Astrocyte of the cerebellum (primary cell): ENCODE measurements around the gene PPFIA1.
A peak's percentile ranks its signal among the peaks of the same experiment; 100 is the strongest.

Experiments
- DNase-seq: peaks from one replicate; pipeline ENCODE4 v3.0.0-alpha.2; 2011; ENCODE audit warnings: low read depth
- H3K4me3 ChIP-seq: 2 replicates; pipeline ENCODE4 v1.5.1; 2011; ENCODE audit warnings: mild to moderate bottlenecking, low read depth, low read length, moderate library complexity
- in situ Hi-C: cut with HindIII; loops from 2 replicates; pipeline ENCODE4 v1.10.0; 2017; ENCODE audit warnings: low sequenced_read_pairs
- TF ChIP-seq, protein P1 (sequence below): IDR thresholded peaks from 2 replicates; pipeline ENCODE4 v1.5.1; 2012; ENCODE audit warnings: low read length, low read depth, moderate library complexity, mild to moderate bottlenecking; ENCODE audit errors: missing control alignments

Gene PPFIA1

DNA sequence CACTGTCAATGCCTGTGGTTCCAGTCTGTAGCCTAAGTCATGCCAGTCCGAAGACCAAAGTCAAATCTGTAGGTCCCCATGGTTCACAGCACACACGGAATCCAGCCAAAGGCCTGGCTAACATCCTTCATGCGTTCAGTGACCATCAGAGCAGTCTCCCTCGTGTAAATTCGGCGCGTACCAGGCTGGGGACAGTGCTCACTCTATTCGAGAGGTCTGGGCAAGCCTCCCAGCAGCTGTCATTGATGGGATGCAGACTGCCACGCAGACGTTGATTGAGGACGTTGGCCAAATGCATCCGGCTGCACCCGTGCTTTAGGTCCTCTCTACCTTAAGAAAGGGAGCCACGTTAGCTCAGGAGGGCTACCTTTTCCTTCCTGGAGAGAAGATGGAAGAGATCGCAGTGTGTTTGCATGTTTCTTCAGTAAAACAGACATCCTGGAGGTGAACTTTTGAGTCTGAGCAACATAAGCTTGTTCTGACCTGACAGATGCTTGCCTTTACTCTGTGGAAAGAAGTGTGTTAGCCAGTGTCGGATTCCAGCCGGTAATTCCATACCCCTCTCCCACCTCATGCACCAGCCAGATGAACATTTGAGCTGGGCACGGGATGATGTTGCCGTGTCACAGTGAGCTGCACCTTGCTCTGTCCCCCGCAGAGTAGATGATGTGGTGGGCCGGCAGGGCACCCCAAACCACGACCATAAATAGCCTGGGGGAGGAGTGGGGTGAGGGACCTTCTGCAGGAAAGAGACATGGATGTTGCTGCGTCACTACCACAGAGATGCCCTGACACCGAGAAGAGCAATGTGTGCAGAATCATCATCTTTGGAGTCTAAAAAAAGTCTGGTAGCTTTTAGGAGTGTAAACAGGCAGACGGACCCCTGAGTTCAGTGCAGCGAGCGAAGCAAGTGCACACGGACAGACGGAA, 140.1 kb downstream of the PPFIA1 start:
- DNase-seq: no peak
- TF ChIP-seq, protein P1, sequence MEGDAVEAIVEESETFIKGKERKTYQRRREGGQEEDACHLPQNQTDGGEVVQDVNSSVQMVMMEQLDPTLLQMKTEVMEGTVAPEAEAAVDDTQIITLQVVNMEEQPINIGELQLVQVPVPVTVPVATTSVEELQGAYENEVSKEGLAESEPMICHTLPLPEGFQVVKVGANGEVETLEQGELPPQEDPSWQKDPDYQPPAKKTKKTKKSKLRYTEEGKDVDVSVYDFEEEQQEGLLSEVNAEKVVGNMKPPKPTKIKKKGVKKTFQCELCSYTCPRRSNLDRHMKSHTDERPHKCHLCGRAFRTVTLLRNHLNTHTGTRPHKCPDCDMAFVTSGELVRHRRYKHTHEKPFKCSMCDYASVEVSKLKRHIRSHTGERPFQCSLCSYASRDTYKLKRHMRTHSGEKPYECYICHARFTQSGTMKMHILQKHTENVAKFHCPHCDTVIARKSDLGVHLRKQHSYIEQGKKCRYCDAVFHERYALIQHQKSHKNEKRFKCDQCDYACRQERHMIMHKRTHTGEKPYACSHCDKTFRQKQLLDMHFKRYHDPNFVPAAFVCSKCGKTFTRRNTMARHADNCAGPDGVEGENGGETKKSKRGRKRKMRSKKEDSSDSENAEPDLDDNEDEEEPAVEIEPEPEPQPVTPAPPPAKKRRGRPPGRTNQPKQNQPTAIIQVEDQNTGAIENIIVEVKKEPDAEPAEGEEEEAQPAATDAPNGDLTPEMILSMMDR: no peak
- in situ Hi-C loops: no loop called here
- no peak overlapping the region for H3K4me3 ChIP-seq

DNA sequence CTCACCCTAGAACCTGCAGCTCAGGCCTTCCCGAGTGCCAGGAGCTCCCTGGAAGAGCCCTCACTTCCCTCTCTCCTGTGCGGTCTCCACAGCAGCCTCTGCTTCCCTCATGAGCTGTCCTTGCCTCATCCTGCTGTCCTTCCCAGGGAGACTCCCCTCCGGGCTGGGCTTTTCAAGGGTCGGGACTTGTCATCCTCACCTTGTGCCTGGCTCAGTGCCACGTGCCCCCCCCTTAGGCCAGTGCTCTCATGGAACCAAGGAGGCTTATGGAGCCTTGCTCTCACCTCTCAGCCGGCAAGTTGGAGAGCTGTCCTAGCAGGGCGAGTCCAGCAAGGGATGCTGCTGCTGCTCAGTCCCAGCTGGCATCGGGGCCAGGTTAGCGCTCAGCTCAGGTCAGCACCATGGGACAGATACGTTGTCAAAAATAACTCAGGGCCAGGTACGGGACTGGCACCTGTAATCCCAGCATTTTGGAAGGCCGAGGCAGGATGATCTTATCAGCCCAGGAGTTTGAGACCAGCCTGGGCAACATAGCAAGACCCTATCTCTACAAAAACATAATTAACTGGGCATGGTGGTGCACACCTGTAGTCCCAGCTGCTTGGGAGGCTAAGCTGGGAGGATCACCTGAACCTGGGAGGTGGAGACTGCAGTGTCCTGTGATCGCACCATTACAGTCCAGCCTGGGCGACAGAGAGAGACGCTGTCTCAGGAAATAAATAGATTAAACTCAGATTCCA, 141.4 kb downstream of the PPFIA1 start:
- no peak overlapping the region for H3K4me3 ChIP-seq
- in situ Hi-C loops: no loop called here
- TF ChIP-seq, protein P1: no peak
- no peak for DNase-seq

DNA sequence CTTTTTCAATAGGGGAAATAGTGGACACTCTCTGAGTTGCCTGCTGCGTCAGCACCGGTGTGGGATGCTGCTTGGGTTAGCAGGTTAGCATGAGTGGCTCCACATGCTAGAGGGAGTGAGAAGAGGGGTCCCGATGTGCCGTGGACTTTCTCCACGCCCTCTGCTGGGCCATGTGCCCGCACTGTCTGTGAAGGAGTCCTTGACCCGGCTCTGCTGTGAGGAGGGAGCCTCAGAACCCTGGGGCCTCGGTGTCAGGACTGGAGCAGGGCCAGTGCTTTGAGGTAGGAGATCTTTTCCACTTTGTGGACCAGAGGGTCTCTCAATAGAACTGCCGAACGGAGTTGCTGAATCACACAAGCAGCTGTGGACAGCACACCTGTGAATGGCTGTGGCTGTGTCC, 142.7 kb downstream of the PPFIA1 start:
- no peak for DNase-seq
- TF ChIP-seq, protein P1: no peak
- in situ Hi-C loops: no loop called here
- H3K4me3 ChIP-seq: no peak overlapping the region

DNA sequence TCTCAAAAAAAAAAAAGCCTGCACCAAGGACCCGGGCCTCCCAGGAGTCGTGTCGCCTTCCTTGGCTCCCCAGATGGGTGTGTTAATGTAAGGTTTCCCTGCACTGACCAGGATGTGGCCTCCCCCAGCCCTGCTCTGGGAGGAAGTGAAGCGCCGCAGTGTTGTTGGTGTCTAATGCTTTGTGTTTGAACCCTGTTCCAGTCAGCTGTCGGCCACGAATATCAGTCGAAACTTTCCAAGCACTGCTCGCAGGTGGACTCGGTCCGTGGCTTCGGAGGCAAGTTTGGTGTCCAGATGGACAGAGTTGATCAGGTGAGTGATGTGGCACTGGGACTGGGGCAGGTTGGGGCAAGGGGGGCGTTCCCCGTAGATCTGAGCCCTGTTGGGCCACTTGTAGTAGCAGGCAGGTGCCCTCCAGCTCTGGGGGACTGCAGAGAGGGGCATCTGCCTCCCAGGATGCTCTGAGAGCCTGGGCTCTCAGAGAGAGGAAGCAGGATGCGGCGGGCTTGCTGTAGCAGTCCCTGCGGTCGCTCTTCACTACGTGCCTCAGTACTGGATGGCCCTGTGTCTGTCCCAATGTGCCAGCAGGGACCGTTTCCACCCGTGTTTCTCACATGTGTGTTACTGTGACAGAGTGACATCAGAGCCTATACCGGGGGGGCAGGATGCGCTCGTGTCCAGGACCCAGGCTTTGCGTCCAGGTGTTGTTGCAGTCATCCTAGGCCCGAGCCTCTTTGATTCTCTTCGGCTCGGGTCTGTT, 144.0 kb downstream of the PPFIA1 start:
- in situ Hi-C loops: no loop called here
- TF ChIP-seq, protein P1: no peak
- no peak overlapping the region for H3K4me3 ChIP-seq
- DNase-seq: no peak

DNA sequence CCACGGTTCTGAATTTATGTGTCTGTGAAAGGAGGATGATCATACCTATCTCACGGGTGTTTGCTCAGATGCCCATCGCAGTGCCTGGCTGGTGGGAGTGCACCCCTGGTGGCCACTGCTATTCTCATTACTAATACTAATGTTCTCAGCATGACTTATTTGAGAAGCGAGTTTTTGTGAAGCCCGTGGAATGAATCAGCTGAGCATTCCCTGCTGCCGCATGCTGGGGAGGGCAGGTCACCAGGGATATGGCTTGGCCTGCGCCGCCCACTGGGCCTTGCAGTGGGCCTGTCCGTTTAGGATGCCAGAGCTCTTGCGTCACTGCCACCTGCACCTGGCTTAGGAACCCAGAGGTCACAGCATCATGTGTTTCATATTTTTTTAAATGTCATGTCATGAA, 144.7 kb downstream of the PPFIA1 start:
- H3K4me3 ChIP-seq: no peak overlapping the region
- DNase-seq: peak; percentile 22
- TF ChIP-seq, protein P1: peak; percentile 62
- in situ Hi-C loops: no loop called here
